ENCODE results near the gene SERPINB4. TPM values are rescaled to one million over a fixed set of nuclear protein-coding genes. Genes with fewer than 3 reads are reported as not detected.
"Not testable (repeated sequence)": the region's sequence is repeated elsewhere in the genome, so short reads cannot be mapped to it uniquely, and the experiment has no call there.

SERPINB4 gene
- total RNA-seq: not detected
- polyA plus RNA-seq: not detected
- long read RNA-seq, donor 1: 0 reads
- long read RNA-seq, donor 2: 0 reads
- long read RNA-seq, donor 3: 0 reads
- long read RNA-seq, donor 4: 0 reads
- long read RNA-seq, donor 5: 0 reads
- long read RNA-seq, donor 6: 0 reads
- long read RNA-seq, donor 7: 0 reads
- long read RNA-seq, donor 8: 0 reads
- long read RNA-seq, donor 9: 0 reads
- long read RNA-seq, donor 10: 0 reads

- intact Hi-C loops (cut with DNase I); H3K27ac ChIP-seq; H3K27me3 ChIP-seq; H3K4me1 ChIP-seq (replicated peaks in 1 of 2); DNase-seq; H3K9me3 ChIP-seq (replicated peaks in 1 of 3); H3K36me3 ChIP-seq (replicated peaks in 1 of 2); H3K4me3 ChIP-seq: not testable (repeated sequence)
- 69 to 86% (median 75%) methylated on average over 1 of the region's 2 CpGs for WGBS, 4 donors
Observed at GRCh38 chr18:63644142-63644541, at the start of gene SERPINB4. Gene SERPINB4 (minus strand): TSS chr18:63644256. CDS start chr18:63643577, 679 bp downstream.

GRCh38 chr18:63689064-63689463, 45.0 kb upstream of the SERPINB4 start:
- no peak for DNase-seq
- H3K36me3 ChIP-seq (replicated peaks in 1 of 2): no peaks in the 10 kb centered on the region
- 48 to 53% (median 50%) methylated on average over 2 of the region's 2 CpGs for WGBS, 4 donors
- H3K27ac ChIP-seq: no peak overlapping the region
- intact Hi-C loops (cut with DNase I): no loop called here
- H3K4me3 ChIP-seq: no peak overlapping the region
- H3K9me3 ChIP-seq (replicated peaks in 1 of 3): no peaks in the 10 kb centered on the region
- H3K4me1 ChIP-seq (replicated peaks in 1 of 2): no peaks in the 10 kb centered on the region
- no peaks in the 10 kb centered on the region for H3K27me3 ChIP-seq
- TF ChIP-seq POLR2A (IDR thresholded peaks at IDR 0.05) (no peak), CTCF (IDR thresholded peaks at IDR 0.05) (no peak)

- no peaks in the 10 kb centered on the region for H3K36me3 ChIP-seq (replicated peaks in 1 of 2)
- whole genome bisulfite sequencing, 4 donors: 27 to 49% (median 44%) methylated on average over 2 of the region's 2 CpGs
- no peaks in the 10 kb centered on the region for H3K9me3 ChIP-seq (replicated peaks in 1 of 3)
- H3K4me1 ChIP-seq (replicated peaks in 1 of 2): no peaks in the 10 kb centered on the region
- intact Hi-C loops (cut with DNase I): no loop called here
- H3K4me3 ChIP-seq: no peak overlapping the region
- H3K27ac ChIP-seq: no peak overlapping the region
- no peak for DNase-seq
- TF ChIP-seq POLR2A (IDR thresholded peaks at IDR 0.05) (no peak), CTCF (IDR thresholded peaks at IDR 0.05) (no peak)
- no peaks in the 10 kb centered on the region for H3K27me3 ChIP-seq
Observed at GRCh38 chr18:63686871-63687270, 42.8 kb upstream of the SERPINB4 start.

- Histone ChIP-seq H3K36me3 (replicated peaks in 1 of 2) (no peaks in the 10 kb centered on the region), H3K4me1 (replicated peaks in 1 of 2) (no peaks in the 10 kb centered on the region), H3K27me3 (no peaks in the 10 kb centered on the region), H3K4me3 (no peak overlapping the region), H3K27ac (no peak overlapping the region), H3K9me3 (replicated peaks in 1 of 3) (no peaks in the 10 kb centered on the region)
- TF ChIP-seq CTCF (IDR thresholded peaks at IDR 0.05): no peak
- 78 to 92% (median 88%) methylated on average over 3 of the region's 3 CpGs for WGBS, 4 donors
- intact Hi-C loops (cut with DNase I): no loop called here
- no peak for DNase-seq
Observed at GRCh38 chr18:63684718-63685117, 40.7 kb upstream of the SERPINB4 start.

GRCh38 chr18:63683890-63684289, 39.8 kb upstream of the SERPINB4 start:
- TF ChIP-seq CTCF (IDR thresholded peaks at IDR 0.05) (no peak), POLR2A (IDR thresholded peaks at IDR 0.05) (no peak)
- DNase-seq: no peak
- H3K27me3 ChIP-seq: no peaks in the 10 kb centered on the region
- WGBS, 4 donors: 59 to 66% (median 63%) methylated on average over 5 of the region's 5 CpGs
- H3K4me1 ChIP-seq (replicated peaks in 1 of 2): no peaks in the 10 kb centered on the region
- H3K9me3 ChIP-seq (replicated peaks in 1 of 3): no peaks in the 10 kb centered on the region
- intact Hi-C loops (cut with DNase I): no loop called here
- H3K27ac ChIP-seq: no peak overlapping the region
- no peaks in the 10 kb centered on the region for H3K36me3 ChIP-seq (replicated peaks in 1 of 2)
- H3K4me3 ChIP-seq: no peak overlapping the region
